ENCODE measurements around the gene RTN4R.

DNA sequence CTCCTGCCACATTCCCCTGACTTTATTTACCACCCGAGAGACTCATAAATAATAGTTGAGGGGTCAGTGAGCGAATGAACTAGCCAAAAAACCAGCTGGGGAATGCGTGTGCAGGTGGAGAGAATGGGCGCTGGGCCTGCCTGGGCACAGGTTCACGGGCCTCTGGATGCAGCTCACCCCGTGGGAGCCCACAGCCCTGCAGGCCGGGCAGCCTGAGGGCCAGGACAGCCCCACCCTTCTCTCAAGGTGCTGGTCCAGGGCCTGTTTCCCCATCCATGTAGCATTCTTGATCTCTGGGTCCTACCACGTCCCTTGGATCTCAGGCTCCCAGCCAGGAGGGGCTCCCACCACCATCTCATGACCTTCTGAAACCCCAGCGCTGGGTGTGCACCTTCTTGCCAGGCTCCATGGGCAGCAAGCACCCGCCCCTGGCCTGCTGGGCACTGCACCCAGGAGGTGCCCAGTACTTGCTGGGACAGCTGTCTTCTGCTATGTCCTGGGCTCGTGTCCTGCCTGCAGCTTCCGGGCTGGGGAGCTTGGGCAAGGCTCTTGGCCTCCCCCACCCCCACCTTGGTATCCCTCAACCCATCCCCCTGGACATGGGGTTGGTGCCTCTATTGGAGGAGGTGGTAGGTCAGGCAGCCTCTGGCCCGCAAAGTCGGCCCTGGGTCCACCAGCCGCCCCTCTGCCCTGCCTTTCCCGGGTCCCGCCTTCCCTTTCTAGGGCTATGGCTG lies 74.2 kb downstream of the RTN4R start:
- TF ChIP-seq TAF1 (IDR thresholded peaks at IDR 0.05; ENCODE audit: borderline replicate concordance, insufficient read depth, low read length) (no peak), POLR2AphosphoS5 (IDR thresholded peaks at IDR 0.05; ENCODE audit: low read depth, low read length) (no peak), SIN3A (IDR thresholded peaks at IDR 0.05; ENCODE audit: borderline replicate concordance, insufficient read depth, low read length) (no peak)
- TF ChIP-seq, protein P1, sequence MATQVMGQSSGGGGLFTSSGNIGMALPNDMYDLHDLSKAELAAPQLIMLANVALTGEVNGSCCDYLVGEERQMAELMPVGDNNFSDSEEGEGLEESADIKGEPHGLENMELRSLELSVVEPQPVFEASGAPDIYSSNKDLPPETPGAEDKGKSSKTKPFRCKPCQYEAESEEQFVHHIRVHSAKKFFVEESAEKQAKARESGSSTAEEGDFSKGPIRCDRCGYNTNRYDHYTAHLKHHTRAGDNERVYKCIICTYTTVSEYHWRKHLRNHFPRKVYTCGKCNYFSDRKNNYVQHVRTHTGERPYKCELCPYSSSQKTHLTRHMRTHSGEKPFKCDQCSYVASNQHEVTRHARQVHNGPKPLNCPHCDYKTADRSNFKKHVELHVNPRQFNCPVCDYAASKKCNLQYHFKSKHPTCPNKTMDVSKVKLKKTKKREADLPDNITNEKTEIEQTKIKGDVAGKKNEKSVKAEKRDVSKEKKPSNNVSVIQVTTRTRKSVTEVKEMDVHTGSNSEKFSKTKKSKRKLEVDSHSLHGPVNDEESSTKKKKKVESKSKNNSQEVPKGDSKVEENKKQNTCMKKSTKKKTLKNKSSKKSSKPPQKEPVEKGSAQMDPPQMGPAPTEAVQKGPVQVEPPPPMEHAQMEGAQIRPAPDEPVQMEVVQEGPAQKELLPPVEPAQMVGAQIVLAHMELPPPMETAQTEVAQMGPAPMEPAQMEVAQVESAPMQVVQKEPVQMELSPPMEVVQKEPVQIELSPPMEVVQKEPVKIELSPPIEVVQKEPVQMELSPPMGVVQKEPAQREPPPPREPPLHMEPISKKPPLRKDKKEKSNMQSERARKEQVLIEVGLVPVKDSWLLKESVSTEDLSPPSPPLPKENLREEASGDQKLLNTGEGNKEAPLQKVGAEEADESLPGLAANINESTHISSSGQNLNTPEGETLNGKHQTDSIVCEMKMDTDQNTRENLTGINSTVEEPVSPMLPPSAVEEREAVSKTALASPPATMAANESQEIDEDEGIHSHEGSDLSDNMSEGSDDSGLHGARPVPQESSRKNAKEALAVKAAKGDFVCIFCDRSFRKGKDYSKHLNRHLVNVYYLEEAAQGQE (IDR thresholded peaks at IDR 0.05; ENCODE audit: insufficient read depth in 1 of 2, low read depth in 2 of 2, low read length in 2 of 2): no peak

Measured in PFSK-1 (cell line).